GM21515 (cell line): ENCODE results near the gene PCDHGA7.
"Not testable (repeated sequence)": the region's sequence is repeated elsewhere in the genome, so short reads cannot be mapped to it uniquely, and the experiment has no call there.

ENCODE experiments used
- ATAC-seq: cut with Tn5 transposase; IDR thresholded peaks from one replicate; pipeline ENCODE4 v1.9.1; 2021; ENCODE audit not compliant: unreplicated experiment

PCDHGA7 gene

DNA sequence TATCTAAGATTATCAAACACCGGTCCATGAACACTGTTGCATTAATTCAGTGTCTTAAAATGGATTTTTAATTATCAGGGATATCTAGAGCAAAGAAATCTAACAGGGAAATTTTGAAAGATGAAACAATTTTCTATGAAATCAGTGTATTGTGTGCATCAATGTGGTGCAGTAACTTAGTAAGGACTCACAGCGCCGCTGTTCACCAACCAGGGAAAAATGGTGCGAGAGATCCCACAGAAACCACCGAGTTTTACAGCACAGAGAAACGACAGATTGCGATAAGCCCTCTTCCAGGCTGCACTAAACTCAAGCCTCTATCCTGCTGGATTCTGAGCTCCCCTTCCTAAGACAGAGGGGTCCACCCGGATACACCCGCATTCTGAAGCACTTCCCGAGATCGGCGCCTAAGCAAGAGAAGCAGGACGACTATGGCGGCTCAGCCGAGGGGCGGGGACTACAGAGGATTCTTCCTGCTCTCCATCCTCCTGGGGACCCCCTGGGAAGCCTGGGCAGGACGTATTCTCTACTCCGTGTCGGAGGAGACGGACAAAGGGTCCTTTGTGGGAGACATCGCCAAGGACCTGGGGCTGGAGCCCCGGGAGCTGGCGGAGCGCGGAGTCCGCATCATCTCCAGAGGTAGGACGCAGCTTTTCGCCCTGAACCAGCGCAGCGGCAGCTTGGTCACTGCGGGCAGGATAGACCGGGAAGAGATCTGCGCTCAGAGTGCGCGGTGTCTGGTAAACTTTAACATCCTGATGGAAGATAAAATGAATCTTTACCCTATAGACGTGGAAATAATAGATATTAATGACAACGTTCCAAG is at the start of gene PCDHGA7:
PCDHGA7 (plus strand) TSS at position 274 of the 826 bp plus-strand sequence; CDS start at position 432, 158 bp downstream.
- ATAC-seq: no peak

- no peak for ATAC-seq
These were observed 43.8 kb upstream of the PCDHGA7 start, which contains the start of gene PCDHGA2 for GRCh38 chr5:141338538-141339306. Gene PCDHGA2, plus strand, starts transcription at chr5:141338760.

DNA sequence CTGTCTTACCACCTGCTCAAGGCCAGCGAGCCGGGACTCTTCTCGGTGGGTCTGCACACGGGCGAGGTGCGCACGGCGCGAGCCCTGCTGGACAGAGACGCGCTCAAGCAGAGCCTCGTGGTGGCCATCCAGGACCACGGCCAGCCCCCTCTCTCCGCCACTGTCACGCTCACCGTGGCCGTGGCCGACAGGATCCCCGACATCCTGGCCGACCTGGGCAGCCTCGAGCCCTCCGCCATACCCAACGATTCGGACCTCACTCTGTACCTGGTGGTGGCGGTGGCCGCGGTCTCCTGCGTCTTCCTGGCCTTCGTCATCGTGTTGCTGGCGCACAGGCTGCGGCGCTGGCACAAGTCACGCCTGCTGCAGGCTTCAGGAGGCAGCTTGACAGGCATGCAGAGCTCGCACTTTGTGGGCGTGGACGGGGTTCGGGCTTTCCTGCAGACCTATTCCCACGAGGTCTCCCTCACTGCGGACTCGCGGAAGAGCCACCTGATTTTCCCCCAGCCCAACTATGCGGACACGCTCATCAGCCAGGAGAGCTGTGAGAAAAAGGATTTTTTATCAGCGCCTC is 41.7 kb upstream of the PCDHGA7 start:
- not testable (repeated sequence) for ATAC-seq

DNA sequence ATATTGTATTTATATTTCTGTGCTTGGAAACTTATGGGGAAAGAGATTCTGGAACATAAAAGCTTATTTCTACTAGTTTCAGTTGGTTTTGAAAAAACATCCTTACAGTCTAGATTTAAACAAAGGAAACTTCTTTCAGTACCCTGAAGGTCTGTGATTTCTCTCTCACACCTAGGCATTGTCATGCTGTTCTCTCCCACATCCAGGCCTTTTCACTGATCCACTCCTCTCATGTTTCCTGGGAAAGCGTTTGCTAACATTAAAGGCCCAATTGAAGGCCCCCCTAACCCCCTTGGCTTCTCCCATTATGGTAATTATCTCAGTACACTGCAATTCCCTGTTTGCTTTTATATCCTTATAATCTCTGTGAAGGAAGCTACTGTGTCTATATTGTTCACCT is 39.8 kb upstream of the PCDHGA7 start:
- no peak for ATAC-seq

GRCh38 chr5:141343242-141343952 is 39.1 kb upstream of the PCDHGA7 start, which contains the start of gene PCDHGA3:
Gene PCDHGA3, plus strand, starts transcription at chr5:141343829. Its CDS starts 205 bp downstream, at chr5:141344034.
- no peak for ATAC-seq

- no peak for ATAC-seq
These were observed 38.5 kb upstream of the PCDHGA7 start for GRCh38 chr5:141343953-141344463.

GRCh38 chr5:141345327-141345726 is 37.2 kb upstream of the PCDHGA7 start:
- no peak for ATAC-seq

DNA sequence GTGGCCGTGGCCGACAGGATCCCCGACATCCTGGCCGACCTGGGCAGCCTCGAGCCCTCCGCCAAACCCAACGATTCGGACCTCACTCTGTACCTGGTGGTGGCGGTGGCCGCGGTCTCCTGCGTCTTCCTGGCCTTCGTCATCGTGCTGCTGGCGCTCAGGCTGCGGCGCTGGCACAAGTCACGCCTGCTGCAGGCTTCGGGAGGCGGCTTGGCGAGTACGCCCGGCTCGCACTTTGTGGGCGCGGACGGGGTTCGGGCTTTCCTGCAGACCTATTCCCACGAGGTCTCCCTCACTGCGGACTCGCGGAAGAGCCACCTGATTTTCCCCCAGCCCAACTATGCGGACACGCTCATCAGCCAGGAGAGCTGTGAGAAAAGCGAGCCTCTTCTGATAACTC is 36.5 kb upstream of the PCDHGA7 start:
- not testable (repeated sequence) for ATAC-seq

DNA sequence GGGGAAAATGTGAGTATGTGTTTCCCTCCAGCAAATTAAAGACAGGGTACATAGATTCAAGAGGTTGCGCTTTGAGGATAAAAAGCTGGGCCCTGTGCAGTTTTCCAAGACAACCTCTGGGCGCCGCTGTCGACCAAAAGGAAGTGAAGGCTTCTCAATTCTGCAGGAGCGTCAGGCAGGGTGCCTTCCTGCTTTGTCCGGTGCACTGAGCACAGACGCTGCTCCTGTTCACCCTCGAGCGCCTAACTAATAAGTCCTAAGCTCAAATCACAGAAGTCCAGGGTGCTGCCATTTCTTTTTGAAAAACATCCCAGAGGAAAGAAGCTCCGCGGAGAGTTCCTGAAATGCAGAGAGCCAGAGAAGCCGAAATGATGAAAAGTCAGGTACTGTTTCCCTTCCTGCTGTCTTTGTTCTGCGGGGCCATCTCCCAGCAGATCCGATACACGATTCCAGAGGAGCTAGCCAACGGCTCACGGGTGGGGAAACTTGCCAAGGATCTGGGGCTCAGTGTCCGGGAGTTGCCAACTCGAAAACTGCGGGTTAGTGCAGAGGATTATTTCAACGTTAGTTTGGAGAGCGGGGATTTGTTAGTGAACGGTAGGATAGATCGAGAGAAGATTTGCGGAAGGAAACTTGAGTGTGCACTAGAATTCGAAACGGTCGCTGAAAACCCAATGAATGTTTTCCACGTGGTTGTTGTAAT is 32.5 kb upstream of the PCDHGA7 start, which contains the start of gene PCDHGB1:
PCDHGB1 (plus strand) TSS at position 183 of the 703 bp plus-strand sequence; CDS start at position 345, 162 bp downstream.
- ATAC-seq: no peak

DNA sequence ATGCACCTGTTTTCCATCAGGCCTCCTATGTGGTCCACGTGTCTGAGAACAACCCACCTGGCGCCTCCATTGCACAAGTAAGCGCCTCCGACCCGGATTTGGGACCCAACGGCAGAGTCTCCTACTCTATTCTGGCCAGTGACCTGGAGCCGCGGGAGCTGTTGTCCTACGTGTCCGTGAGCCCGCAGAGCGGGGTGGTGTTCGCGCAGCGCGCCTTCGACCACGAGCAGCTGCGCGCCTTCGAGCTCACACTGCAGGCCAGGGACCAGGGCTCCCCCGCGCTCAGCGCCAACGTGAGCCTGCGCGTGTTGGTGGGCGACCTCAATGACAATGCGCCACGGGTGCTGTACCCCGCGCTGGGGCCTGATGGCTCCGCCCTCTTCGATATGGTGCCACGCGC is 31.0 kb upstream of the PCDHGA7 start:
- no peak for ATAC-seq

- ATAC-seq: no peak
These were observed 27.6 kb upstream of the PCDHGA7 start, which contains the start of gene PCDHGA4 for GRCh38 chr5:141354900-141355469. Gene PCDHGA4, plus strand, starts transcription at chr5:141355021. Its CDS starts 87 bp downstream, at chr5:141355108.

DNA sequence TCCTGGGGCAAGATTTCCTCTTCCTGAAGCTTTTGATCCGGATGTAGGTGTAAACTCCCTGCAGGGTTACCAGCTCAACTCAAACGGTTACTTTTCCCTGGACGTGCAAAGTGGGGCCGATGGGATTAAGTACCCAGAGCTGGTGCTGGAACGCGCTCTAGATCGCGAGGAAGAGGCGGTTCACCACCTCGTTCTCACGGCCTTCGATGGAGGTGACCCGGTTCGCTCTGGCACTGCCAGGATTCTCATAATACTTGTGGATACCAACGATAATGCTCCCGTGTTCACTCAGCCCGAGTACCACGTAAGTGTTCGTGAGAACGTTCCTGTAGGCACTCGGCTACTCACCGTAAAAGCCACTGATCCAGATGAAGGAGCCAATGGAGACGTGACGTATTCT is 26.9 kb upstream of the PCDHGA7 start:
- no peak for ATAC-seq

GRCh38 chr5:141356133-141356532 is 26.4 kb upstream of the PCDHGA7 start:
- no peak for ATAC-seq

- ATAC-seq: no peak
These were observed 25.6 kb upstream of the PCDHGA7 start for GRCh38 chr5:141356950-141357349.

DNA sequence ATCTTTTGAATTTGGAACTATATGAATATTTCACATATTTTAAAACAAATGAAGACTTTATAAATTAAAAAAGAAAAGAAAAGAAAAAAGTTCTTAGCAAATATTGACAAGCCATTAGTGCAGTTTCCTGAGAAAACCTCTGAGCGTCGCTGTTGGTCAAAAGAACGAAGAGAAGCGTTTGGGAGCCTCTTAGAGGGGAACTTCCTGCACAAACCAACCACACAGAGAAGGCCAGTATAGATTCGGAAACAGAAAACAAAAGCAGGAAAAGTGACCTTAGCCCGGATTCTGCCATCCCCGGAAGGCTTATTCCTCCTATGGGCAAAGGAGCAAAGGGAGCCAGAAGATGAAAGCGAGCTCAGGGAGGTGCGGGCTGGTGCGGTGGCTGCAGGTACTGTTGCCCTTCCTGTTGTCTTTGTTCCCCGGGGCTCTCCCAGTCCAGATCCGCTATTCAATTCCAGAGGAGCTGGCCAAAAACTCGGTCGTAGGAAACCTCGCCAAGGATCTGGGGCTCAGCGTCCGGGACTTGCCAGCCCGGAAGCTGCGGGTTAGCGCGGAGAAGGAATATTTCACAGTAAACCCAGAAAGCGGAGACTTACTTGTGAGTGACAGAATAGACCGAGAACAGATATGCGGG is 22.6 kb upstream of the PCDHGA7 start, which contains the start of gene PCDHGB2:
PCDHGB2 (plus strand) TSS at position 205 of the 637 bp plus-strand sequence; CDS start at position 347, 142 bp downstream.
- ATAC-seq: peak; percentile 63

DNA sequence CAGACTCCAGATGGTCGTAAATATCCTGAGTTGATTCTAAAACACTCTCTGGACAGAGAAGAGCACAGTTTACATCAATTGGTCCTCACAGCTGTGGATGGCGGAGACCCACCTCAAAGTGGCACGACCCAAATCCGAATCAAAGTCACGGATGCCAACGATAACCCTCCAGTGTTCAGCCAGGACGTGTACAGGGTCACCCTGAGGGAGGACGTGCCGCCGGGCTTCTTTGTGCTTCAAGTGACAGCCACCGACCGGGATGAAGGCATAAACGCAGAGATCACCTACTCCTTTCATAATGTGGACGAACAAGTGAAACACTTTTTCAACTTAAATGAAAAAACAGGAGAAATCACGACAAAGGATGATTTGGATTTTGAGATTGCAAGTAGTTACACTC is 21.9 kb upstream of the PCDHGA7 start:
- ATAC-seq: no peak

DNA sequence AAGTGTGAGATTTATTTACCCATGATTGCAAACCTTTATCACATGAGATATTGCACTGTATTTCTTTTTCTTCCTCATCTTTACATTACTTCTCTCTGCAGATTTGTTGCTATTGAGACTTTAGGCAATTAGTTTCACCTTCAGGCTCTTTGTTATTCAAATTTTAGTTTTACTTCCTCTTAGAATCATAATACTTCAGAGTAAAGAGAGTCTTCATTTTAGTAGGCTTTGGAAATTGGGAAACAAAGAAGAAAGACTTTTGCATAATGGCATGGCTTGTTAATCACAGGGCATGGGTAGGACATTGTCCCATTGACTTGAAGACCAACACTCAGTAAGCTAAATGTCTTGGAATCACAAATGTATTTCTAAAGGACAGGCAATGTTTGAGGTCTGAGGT is 19.8 kb upstream of the PCDHGA7 start:
- no peak for ATAC-seq

- no peak for ATAC-seq
These were observed 18.4 kb upstream of the PCDHGA7 start, which contains the start of gene PCDHGA5 for GRCh38 chr5:141363952-141364660. Gene PCDHGA5, plus strand, starts transcription at chr5:141364162. Its CDS starts 169 bp downstream, at chr5:141364331.
